HG03520 (cell line): Measurements from ENCODE around the gene ICA1.
"Not testable (repeated sequence)": the region's sequence is repeated elsewhere in the genome, so short reads cannot be mapped to it uniquely, and the experiment has no call there.

Source experiments
- ATAC-seq: cut with Tn5 transposase; IDR thresholded peaks from one replicate; pipeline ENCODE4 v1.9.1; 2021; ENCODE audit warnings: mild to moderate bottlenecking, moderate library complexity; ENCODE audit not compliant: unreplicated experiment

ICA1 gene

GRCh38 chr7:8111282-8111960 lies 150.5 kb downstream of the ICA1 start:
- no peak for ATAC-seq

DNA sequence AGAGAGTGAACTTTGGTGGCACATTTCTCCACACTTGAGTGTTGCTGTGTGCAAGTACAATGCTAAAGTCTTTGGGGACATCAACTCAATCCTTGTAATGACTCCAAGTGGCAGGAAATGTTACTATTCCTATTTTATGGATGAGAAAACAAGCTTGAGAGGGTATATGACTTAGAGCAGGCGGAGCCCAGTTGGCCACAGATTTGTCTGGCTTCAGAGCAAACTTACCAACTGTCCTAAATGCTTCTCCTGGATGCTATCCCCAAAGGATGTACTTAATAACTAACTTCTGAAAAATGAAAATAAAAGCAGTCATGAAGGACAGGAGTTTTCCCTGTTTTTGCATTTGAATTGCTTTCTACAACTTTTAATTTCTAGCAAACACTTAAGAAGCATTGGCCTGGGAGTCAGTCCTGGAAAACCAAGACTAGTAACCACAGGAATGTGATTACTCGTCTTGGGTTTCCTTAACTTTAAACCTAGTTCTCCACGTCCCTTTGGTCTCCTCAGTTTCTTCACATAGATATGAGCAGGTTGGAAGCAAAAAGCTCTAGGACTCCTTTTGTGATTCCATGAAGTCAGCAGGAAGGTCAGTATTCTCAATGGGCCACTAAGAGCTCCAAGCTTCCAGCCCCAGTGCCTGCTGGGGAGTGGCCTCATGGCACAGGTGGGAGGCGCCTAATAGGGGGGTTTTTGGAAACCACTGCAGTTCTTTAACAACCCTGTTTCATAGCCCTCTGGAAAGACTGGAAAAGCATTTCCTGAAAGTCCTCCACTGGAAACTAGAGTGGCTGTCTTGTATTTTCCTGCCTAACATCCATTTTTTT lies 152.6 kb downstream of the ICA1 start:
- no peak for ATAC-seq

DNA sequence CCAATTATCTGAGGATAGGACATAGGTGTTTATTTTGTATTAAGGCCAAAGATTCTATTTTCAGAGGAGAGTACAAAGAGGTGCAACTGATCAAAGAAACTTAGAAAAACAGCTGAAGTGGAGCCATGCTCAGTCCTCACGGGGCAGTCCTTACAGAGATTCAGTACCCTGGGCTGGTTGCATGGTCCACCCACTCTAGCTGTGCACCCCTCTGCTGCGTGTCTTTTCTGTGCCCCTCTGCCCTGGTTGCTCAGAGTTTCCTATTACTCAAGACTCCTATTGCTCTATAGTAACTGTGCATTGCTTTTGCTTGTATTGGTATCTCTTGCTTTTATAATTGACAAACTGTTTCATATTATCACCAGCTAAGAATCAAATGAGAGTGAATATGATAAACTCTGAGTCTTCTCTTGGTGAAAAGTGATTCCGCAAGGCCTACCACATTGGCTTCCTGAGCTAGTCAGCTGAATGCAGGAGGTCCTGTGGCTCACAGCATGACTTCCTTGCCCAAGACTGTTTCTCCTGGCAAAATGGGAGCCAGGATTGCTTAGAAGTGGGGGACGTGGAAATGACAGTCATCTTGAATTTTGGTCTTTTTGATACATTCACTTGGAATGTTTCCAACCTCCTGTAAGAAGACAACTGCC lies 156.4 kb downstream of the ICA1 start:
- no peak for ATAC-seq

DNA sequence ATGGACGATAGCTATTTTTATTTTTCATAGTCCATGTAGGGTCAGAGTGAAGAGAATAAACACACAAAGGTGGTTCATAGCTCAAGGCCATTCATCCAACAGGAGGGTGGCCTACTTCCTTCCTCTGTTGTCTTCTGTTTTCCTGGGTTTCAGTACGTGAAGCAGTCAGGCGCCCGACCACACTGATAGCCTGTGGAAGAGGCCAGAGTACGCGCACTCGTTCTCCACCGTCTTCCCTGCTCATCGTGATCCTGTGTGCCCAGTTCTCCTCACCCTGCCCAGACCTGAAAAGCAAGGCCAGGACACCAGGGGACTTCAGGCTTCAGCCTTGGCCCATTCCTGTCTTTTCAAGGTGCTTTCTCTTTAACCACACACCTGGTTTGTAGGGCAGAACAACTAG lies 158.7 kb downstream of the ICA1 start:
- no peak for ATAC-seq

- not testable (repeated sequence) for ATAC-seq
Observed at GRCh38 chr7:8101292-8101691, 160.7 kb downstream of the ICA1 start.

DNA sequence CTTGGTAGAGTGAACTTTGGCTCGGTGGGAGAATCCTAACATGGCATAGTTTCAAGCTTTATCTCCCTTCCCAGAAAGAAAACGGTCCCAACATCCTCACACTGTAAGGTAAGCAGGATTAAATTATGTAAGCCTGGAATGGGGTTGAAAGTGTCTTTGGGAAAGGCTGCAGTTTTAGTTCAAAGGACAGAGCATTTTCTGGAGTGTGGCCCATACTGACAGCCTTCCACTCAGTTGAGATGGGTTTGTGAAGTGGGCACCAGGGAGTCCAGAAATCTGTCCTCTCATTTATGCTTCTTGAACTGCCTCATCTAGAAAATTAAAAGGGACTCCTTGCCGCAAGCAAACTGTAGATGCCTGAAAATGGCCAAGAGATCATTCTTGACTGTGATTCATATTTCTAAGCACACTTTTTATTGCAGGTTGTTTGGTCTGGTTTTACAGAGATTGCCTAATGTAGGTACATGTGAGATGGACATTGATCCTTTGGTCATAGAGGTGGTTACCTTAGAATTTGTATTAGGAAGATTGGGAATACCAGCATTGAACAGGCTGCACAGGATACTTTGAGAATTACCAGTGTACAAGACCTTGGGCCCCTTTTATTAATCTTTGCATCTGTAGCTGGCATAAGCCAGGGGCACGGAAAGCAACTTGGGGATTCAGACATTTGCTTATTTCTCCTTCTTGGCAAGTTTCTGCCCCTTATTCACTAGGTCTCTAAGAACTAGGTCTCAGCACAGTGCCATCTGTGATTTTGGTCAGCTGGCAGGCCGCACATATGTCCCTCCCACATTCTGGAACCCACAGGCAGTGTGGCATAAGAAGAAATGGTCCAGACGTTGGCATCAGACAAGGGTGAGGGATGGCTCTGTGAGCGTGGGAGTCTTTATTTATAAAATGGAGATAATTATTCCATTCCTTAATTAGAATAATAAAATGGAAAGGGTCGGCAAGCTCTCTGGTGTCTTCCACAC lies 167.5 kb downstream of the ICA1 start:
- ATAC-seq, result no peak

- ATAC-seq, result no peak
Observed at GRCh38 chr7:8092140-8092539, 169.8 kb downstream of the ICA1 start.

DNA sequence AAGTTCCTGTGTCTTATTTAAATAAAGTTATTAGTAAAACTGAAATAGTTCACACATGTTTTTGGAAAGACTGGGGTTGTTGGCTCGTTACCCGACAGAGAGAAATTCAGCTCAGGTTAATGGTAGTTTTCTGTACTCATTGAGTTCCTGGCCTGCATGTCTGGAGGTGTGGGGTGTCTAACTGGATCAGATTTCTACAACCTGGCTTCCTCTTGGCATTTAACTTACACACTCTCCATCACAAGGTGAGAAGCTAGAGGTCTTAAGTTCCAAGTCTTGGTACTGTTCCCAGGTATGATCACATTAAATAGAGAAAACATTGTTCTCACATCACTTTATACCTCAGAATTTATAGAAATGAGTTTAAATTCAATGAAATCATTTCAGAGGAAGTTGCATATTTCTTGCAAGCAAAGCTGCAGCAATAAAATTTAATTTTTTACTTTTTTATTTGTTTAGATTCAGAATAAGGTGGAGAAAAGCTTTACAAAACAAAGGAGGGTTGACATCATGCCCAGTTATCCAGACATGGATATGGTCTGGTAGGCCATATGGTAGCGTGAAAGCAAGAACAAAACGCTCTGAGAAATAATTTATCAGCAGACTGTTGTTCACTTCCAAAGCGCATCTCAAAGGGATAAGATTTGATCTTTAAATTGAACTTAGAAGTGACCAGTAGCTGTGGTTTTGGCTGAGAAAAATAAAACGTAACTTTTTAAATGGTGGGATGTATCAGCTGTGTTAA lies 172.8 kb downstream of the ICA1 start:
- no peak for ATAC-seq

GRCh38 chr7:8086239-8086638 lies 175.7 kb downstream of the ICA1 start:
- ATAC-seq, result no peak

GRCh38 chr7:8085420-8085819 lies 176.5 kb downstream of the ICA1 start:
- no peak for ATAC-seq

- no peak for ATAC-seq
Observed at GRCh38 chr7:8084836-8085235, 177.1 kb downstream of the ICA1 start.

GRCh38 chr7:8082762-8083161 lies 179.2 kb downstream of the ICA1 start:
- ATAC-seq, result no peak

DNA sequence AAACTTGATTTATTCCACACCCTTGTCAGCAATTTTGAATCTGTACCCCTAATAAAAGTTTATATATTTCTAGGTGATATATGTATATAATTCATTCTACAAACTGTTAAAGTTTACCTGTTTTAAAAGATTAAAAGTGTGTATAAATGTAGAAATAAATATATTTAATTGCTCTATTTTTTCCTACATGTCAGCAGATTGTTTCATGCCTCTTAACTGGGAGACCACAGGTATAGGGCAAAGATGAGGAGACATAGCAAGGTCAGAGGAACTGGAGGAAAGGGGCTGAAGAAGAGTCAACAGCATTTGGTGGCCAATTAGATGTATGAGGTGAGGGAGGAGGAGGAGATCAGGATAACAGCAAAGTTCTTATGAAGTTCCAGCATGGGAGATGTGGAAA lies 183.5 kb downstream of the ICA1 start:
- no peak for ATAC-seq

DNA sequence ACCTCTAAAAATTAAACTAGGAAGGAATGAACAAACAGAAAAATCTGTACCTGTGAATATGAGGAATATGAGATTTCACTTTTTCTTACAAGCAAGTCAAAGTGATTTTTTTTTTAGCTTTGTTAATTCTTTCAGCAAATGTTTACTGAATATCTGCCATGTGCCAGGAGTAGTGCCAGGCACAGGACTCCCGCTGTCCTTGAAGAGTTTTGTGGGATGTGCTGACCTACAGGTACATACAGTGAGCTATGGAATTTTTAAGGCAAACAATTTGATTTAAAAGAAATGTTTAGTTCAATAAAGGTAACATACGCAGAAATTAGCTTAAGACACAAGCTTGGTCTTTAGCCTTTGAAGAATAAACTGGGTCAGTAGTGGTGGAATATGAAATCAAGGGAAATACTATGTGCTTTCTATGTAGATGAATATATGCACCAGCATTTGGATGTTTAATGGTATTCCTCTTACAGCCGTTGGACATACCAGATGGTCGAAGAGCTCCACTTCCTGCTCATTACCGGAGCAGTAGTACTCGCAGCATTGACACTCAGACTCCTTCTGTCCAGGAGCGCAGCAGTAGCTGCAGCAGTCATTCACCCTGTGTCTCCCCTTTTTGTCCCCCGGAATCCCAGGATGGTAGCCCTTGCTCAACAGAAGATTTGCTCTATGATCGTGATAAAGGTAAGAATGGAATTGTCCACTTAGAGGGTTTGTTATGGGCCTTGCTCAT lies 191.4 kb downstream of the ICA1 start:
- no peak for ATAC-seq

- ATAC-seq, result no peak
Observed at GRCh38 chr7:8068892-8069686, 192.9 kb downstream of the ICA1 start.

DNA sequence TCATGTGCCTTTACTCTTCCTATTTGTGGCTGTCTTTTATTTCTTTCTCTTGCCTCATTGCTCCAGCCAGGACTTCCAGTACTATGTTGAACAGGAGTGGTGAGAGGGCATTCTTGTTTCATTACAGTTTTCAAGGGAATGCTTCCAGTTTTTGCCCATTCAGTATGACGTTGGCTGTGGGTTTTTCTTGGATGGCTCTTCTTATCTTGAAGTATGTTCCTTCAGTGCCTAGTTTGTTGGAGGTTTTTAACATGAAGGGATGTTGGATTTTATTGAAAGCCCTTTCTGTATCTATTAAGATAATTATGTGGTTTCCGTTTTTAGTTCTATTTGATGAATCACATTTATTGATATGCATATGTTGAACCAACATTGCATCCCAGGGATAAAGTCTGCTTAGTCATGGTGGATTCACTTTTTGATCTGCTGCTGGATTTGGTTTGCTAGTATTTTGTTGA lies 196.6 kb downstream of the ICA1 start:
- ATAC-seq, result no peak

DNA sequence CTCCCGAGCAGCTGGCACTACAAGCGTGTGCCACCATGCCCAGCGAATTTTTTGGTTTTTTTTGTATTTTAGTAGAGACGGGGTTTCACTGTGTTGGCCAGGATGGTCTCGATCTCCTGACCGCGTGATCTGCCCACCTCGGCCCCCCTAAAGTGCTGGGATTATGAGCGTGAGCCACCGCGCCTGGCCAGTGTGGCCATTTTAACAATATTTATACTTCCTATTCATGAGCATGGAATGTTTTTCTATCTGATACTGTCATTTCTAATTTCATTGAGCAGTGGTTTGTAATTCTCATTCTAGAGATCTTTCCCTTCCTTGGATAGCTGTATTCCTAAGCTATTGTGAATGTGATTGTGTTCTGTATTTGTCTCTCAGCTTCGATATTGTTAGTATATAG lies 197.1 kb downstream of the ICA1 start:
- ATAC-seq, result no peak

- no peak for ATAC-seq
Observed at GRCh38 chr7:8063706-8064297, 198.2 kb downstream of the ICA1 start.
